Measurements from ENCODE around the gene ANKRD33B. TPM values are rescaled to one million over a fixed set of nuclear protein-coding genes. Genes with fewer than 3 reads are reported as not detected.

The ANKRD33B gene
- total and polyA plus RNA-seq, 2 experiments from 2014 or later, result 0.71 to 1.5 TPM

GRCh38 chr5:10672146-10673016 lies 108.5 kb downstream of the ANKRD33B start:
- in situ Hi-C loops (cut with MboI), result no loop called here
- no peaks in the 10 kb centered on the region for H3K27me3 ChIP-seq (replicated peaks; ENCODE audit: insufficient read depth)
- 0 out of 2 replicates have a peak, but pooled peaks cover 3% of the 10 kb centered on the region for H3F3A ChIP-seq (ENCODE audit: insufficient read depth)
- no peak overlapping the region for H2AFZ ChIP-seq
- H3K4me1 ChIP-seq (ENCODE audit: insufficient read depth), result no peaks in the 10 kb centered on the region
- H3K9me2 ChIP-seq (ENCODE audit: insufficient read depth), result no peaks in the 10 kb centered on the region
- H3K9me3 ChIP-seq (ENCODE audit: low read depth), result no peaks in the 10 kb centered on the region
- peaks cover 8% of the 10 kb centered on the region; the same call in 1 of the 2 replicates for H3K36me3 ChIP-seq (ENCODE audit: low read depth)
- TF ChIP-seq EZH2 (IDR thresholded peaks at IDR 0.05; ENCODE audit: insufficient read depth, poor library complexity, severe bottlenecking) (no peak), EZH2phosphoT487 (IDR thresholded peaks at IDR 0.05; ENCODE audit: insufficient read depth, low read depth) (no peak)
- no peak overlapping the region for H3K4me2 ChIP-seq (ENCODE audit: unreplicated experiment)
- H4K20me1 ChIP-seq (ENCODE audit: insufficient read depth), result no peaks in the 10 kb centered on the region
- no peak for DNase-seq
- WGBS, 2 experiments (ENCODE audit: low coverage in 1 of 2, low lambda C conversion rate in 2 of 2, missing lambda C conversion rate in 2 of 2), result 83% methylated on average over 7 of the region's 7 CpGs
- H3K27ac ChIP-seq, result no peak overlapping the region
- no peak overlapping the region for H3K4me3 ChIP-seq
- H3K79me2 ChIP-seq (ENCODE audit: insufficient read depth), result no peaks in the 10 kb centered on the region
- no peak overlapping the region for H3K9ac ChIP-seq

- H3K9me3 ChIP-seq (ENCODE audit: low read depth), result no peaks in the 10 kb centered on the region
- H3K27ac ChIP-seq, result no peak overlapping the region
- in situ Hi-C loops (cut with MboI), result no loop called here
- no peak for DNase-seq
- 83 to 86% methylated on average over 8 of the region's 8 CpGs for WGBS, 2 experiments (ENCODE audit: low coverage in 1 of 2, low lambda C conversion rate in 2 of 2, missing lambda C conversion rate in 2 of 2)
- no peaks in the 10 kb centered on the region for H3K27me3 ChIP-seq (replicated peaks; ENCODE audit: insufficient read depth)
- no peak overlapping the region for H3K4me2 ChIP-seq (ENCODE audit: unreplicated experiment)
- no peak overlapping the region for H2AFZ ChIP-seq
- no peaks in the 10 kb centered on the region for H3K9me2 ChIP-seq (ENCODE audit: insufficient read depth)
- TF ChIP-seq EZH2phosphoT487 (IDR thresholded peaks at IDR 0.05; ENCODE audit: insufficient read depth, low read depth) (no peak), EZH2 (IDR thresholded peaks at IDR 0.05; ENCODE audit: insufficient read depth, poor library complexity, severe bottlenecking) (no peak)
- no peaks in the 10 kb centered on the region; the same call in 1 of the 2 replicates for H3K4me1 ChIP-seq (ENCODE audit: insufficient read depth)
- no peak overlapping the region for H3K9ac ChIP-seq
- no peaks in the 10 kb centered on the region for H3K79me2 ChIP-seq (ENCODE audit: insufficient read depth)
- H4K20me1 ChIP-seq (ENCODE audit: insufficient read depth), result no peaks in the 10 kb centered on the region
- peaks cover 14% of the 10 kb centered on the region; the same call in 1 of the 2 replicates for H3K36me3 ChIP-seq (ENCODE audit: low read depth)
- H3F3A ChIP-seq (ENCODE audit: insufficient read depth), result 0 out of 2 replicates have a peak, but pooled peaks cover 3% of the 10 kb centered on the region
- no peak overlapping the region for H3K4me3 ChIP-seq
Observed at GRCh38 chr5:10673017-10673389, 109.1 kb downstream of the ANKRD33B start.

GRCh38 chr5:10673407-10673806 lies 109.5 kb downstream of the ANKRD33B start:
- Histone ChIP-seq H3K9me3 (ENCODE audit: low read depth) (no peaks in the 10 kb centered on the region), H4K20me1 (ENCODE audit: insufficient read depth) (no peaks in the 10 kb centered on the region), H2AFZ (no peak overlapping the region), H3K27ac (no peak overlapping the region), H3K27me3 (replicated peaks; ENCODE audit: insufficient read depth) (no peaks in the 10 kb centered on the region), H3K4me2 (ENCODE audit: unreplicated experiment) (no peak overlapping the region), H3K4me3 (no peak overlapping the region), H3K79me2 (ENCODE audit: insufficient read depth) (no peaks in the 10 kb centered on the region), H3K4me1 (ENCODE audit: insufficient read depth) (no peaks in the 10 kb centered on the region; the same call in 1 of the 2 replicates), H3F3A (ENCODE audit: insufficient read depth) (0 out of 2 replicates have a peak, but pooled peaks cover 3% of the 10 kb centered on the region), H3K36me3 (ENCODE audit: low read depth) (peaks cover 14% of the 10 kb centered on the region; the same call in 1 of the 2 replicates), H3K9me2 (ENCODE audit: insufficient read depth) (no peaks in the 10 kb centered on the region), H3K9ac (no peak overlapping the region)
- no peak for DNase-seq
- in situ Hi-C loops (cut with MboI), result no loop called here
- WGBS, 2 experiments (ENCODE audit: low coverage in 1 of 2, low lambda C conversion rate in 2 of 2, missing lambda C conversion rate in 2 of 2), result 72 to 76% methylated on average over 9 of the region's 9 CpGs
- TF ChIP-seq EZH2 (IDR thresholded peaks at IDR 0.05; ENCODE audit: insufficient read depth, poor library complexity, severe bottlenecking) (no peak), EZH2phosphoT487 (IDR thresholded peaks at IDR 0.05; ENCODE audit: insufficient read depth, low read depth) (no peak)

DNA sequence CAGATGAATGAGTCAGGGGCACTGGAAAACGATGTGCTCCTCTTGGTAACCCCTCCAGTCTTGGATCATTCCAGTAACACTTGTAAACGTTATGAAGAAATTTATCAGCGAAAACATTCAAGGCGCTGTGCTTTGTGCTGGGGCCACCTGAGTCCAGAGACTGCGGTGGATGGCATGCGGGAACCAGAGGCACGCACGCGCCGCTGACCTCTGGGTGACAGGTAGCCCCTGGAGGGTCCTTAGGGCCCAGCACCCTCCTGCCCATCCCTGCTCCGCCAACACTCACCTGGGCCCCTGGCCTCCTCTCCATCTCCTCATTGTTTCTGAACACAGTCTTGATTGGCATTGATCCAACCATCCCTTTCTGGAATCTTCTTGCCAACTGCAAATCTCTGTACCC lies 110.2 kb downstream of the ANKRD33B start:
- Histone ChIP-seq H3K27ac (no peak overlapping the region), H3K4me1 (ENCODE audit: insufficient read depth) (no peaks in the 10 kb centered on the region; the same call in 1 of the 2 replicates), H3F3A (ENCODE audit: insufficient read depth) (0 out of 2 replicates have a peak, but pooled peaks cover 3% of the 10 kb centered on the region), H3K9ac (no peak overlapping the region), H3K36me3 (ENCODE audit: low read depth) (peaks cover 14% of the 10 kb centered on the region; the same call in 1 of the 2 replicates), H3K9me3 (ENCODE audit: low read depth) (no peaks in the 10 kb centered on the region), H2AFZ (no peak overlapping the region), H4K20me1 (ENCODE audit: insufficient read depth) (no peaks in the 10 kb centered on the region), H3K27me3 (replicated peaks; ENCODE audit: insufficient read depth) (no peaks in the 10 kb centered on the region), H3K4me2 (ENCODE audit: unreplicated experiment) (no peak overlapping the region), H3K79me2 (ENCODE audit: insufficient read depth) (no peaks in the 10 kb centered on the region), H3K9me2 (ENCODE audit: insufficient read depth) (no peaks in the 10 kb centered on the region), H3K4me3 (no peak overlapping the region)
- no peak for DNase-seq
- WGBS, 2 experiments (ENCODE audit: low coverage in 1 of 2, low lambda C conversion rate in 2 of 2, missing lambda C conversion rate in 2 of 2), result 82 to 83% methylated on average over 11 of the region's 11 CpGs
- in situ Hi-C loops (cut with MboI), result no loop called here
- TF ChIP-seq EZH2phosphoT487 (IDR thresholded peaks at IDR 0.05; ENCODE audit: insufficient read depth, low read depth), result no peak
- TF ChIP-seq EZH2 (IDR thresholded peaks at IDR 0.05; ENCODE audit: insufficient read depth, poor library complexity, severe bottlenecking), result no peak
